HepG2 (cell line): Measurements from ENCODE around the gene FKBP14. TPM values are rescaled to one million over a fixed set of nuclear protein-coding genes. Genes with fewer than 3 reads are reported as not detected.

Experiments used
- DBP ChIP-seq: sonication (generic); formaldehyde crosslinking; IDR thresholded peaks from 2 replicates; pipeline ENCODE4 v1.4.0; 2020; ENCODE audit warnings: missing genetic modification reagents; ENCODE audit errors: not compliant biosample characterization
- EED ChIP-seq: sonication (generic); formaldehyde crosslinking; IDR thresholded peaks from 2 replicates; pipeline ENCODE4 v1.5.0; 2020; ENCODE audit warnings: mild to moderate bottlenecking, missing genetic modification reagents
- EZH2 ChIP-seq: conservative IDR thresholded peaks from 2 replicates; pipeline ENCODE4 v1.6.1; 2012; ENCODE audit warnings: mild to moderate bottlenecking, low read depth, low read length, moderate library complexity
- GMEB1 ChIP-seq: sonication (generic); formaldehyde crosslinking; IDR thresholded peaks from 2 replicates; pipeline ENCODE4 v1.5.1; 2020; ENCODE audit warnings: missing genetic modification reagents, mild to moderate bottlenecking, borderline replicate concordance
- HIC2 ChIP-seq: sonication (generic); formaldehyde crosslinking; IDR thresholded peaks from 2 replicates; pipeline ENCODE4 v1.9.0; 2022; ENCODE audit warnings: low read depth, missing genetic modification reagents
- HNF1A ChIP-seq, 2 experiments: sonication (generic) in 1 of 2; formaldehyde crosslinking in 1 of 2; IDR thresholded peaks; 2 replicates each; pipeline versions ENCODE4 v1.4.0 to v1.6.1; 2016 to 2020; ENCODE audit warnings: borderline replicate concordance in 1 of 2, low read depth in 1 of 2, mild to moderate bottlenecking in 1 of 2, missing genetic modification reagents in 1 of 2
- POLR2G ChIP-seq: fragments of 200-400 bp; formaldehyde crosslinking; IDR thresholded peaks from 2 replicates; pipeline ENCODE4 v1.6.1; 2018; ENCODE audit warnings: mild to moderate bottlenecking, low read depth, low read length, moderate library complexity
- RNF219 ChIP-seq: sonication (generic); formaldehyde crosslinking; IDR thresholded peaks from 2 replicates; pipeline ENCODE4 v1.5.0; 2020; ENCODE audit warnings: mild to moderate bottlenecking, missing genetic modification reagents
- TEAD3 ChIP-seq: optimal IDR thresholded peaks from 2 replicates; pipeline ENCODE3; 2016; ENCODE audit warnings: borderline replicate concordance
- ZNF121 ChIP-seq: sonication (generic); formaldehyde crosslinking; IDR thresholded peaks from 2 replicates; pipeline ENCODE4 v1.5.0; 2020; ENCODE audit warnings: mild to moderate bottlenecking, missing genetic modification reagents
- ZNF256 ChIP-seq: sonication (generic); formaldehyde crosslinking; conservative IDR thresholded peaks from 2 replicates; pipeline ENCODE4 v1.4.0; 2020; ENCODE audit warnings: missing genetic modification reagents
- ZNF331 ChIP-seq: sonication (generic); formaldehyde crosslinking; IDR thresholded peaks from 2 replicates; pipeline ENCODE4 v1.4.0; 2020; ENCODE audit warnings: missing genetic modification reagents
- ZNF605 ChIP-seq: sonication (generic); formaldehyde crosslinking; IDR thresholded peaks from 2 replicates; pipeline ENCODE4 v1.8.0; 2022; ENCODE audit warnings: mild to moderate bottlenecking, missing genetic modification reagents
- polyA plus RNA-seq, 8 experiments: library from polyadenylated mRNA; depleted of rRNA in 3 of 8; stranded (reverse) in 7 of 8; unstranded in 1 of 8; fragments of >200 nt; fragmentation: Illumina TruSeq in 4 of 8; extraction: Trizol in 4 of 8; gene quantifications; 2 replicates each; pipeline versions ENCODE4 v1.2.1 to v1.2.3, GENCODE V29; 2011 to 2016; ENCODE audit warnings: low read depth in 4 of 8, missing spikeins in 1 of 8, mixed read lengths in 1 of 8; ENCODE audit not compliant: insufficient read depth in 1 of 8
- total RNA-seq, 5 experiments: library from RNA; depleted of rRNA; stranded (reverse); fragments of >200 nt; fragmentation: Illumina TruSeq; extraction: Trizol; gene quantifications; 2 replicates each; pipeline ENCODE4 v1.2.3, GENCODE V29; 2016; ENCODE audit warnings: low read depth in 1 of 5

Gene FKBP14
- total and polyA plus RNA-seq, 2 of the 13 experiments (the other 11 are each of a cell fraction or from before 2014, with no cell fraction given) = 20.0 to 32.3 TPM

- no peak for TF ChIP-seq HNF1A (IDR thresholded peaks at IDR 0.05; ENCODE audit: low read depth)
- TF ChIP-seq HNF1A (CRISPR knock-in tag; IDR thresholded peaks at IDR 0.05; ENCODE audit: borderline replicate concordance) = no peak
- no peak for TF ChIP-seq RNF219 (CRISPR knock-in tag)
- no peak for TF ChIP-seq ZNF605 (CRISPR knock-in tag)
- no peak for TF ChIP-seq POLR2G
- no peak for TF ChIP-seq TEAD3 (CRISPR knock-in tag)
- TF ChIP-seq DBP (CRISPR knock-in tag) = no peak
- no peak for TF ChIP-seq ZNF121 (CRISPR knock-in tag)
- TF ChIP-seq EZH2 = no peak
- 0 out of 2 replicates have a peak, but pooled peaks have one; percentile 24 for TF ChIP-seq HIC2
- no peak for TF ChIP-seq ZNF331 (CRISPR knock-in tag)
- TF ChIP-seq ZNF256 (CRISPR knock-in tag) = no peak
- no peak for TF ChIP-seq EED (CRISPR knock-in tag)
- no peak for TF ChIP-seq GMEB1 (CRISPR knock-in tag)
Observed at GRCh38 chr7:30028749-30029635, 2.5 kb upstream of the FKBP14 start (continued).
